NCI-H345 (cell line): Measurements from ENCODE around the gene CNDP2.

ENCODE experiments used
- DNase-seq: peaks from one replicate; lab custom pipeline; 2025; lab: John Stamatoyannopoulos, UW

Gene CNDP2

DNA sequence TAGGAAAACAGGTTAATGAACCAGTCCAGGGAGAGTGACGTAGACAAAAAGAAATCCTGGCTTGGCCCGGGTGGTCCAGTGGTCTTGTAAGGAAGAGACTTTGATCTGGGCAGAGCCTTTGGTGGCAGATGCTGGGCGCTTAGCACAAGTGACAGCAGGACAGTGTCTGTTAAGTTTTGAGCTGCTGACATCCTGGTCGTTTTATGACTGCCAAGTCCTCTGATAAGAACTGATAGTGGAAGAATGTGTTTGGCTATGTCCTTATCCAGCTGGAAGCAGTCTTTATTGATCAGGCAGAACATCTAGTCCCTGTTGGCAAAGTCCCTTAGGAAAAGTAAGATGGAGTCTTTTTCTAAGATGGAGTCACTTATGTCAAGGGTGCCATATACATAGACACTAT, 74.1 kb downstream of the CNDP2 start:
- DNase-seq: no peak

DNA sequence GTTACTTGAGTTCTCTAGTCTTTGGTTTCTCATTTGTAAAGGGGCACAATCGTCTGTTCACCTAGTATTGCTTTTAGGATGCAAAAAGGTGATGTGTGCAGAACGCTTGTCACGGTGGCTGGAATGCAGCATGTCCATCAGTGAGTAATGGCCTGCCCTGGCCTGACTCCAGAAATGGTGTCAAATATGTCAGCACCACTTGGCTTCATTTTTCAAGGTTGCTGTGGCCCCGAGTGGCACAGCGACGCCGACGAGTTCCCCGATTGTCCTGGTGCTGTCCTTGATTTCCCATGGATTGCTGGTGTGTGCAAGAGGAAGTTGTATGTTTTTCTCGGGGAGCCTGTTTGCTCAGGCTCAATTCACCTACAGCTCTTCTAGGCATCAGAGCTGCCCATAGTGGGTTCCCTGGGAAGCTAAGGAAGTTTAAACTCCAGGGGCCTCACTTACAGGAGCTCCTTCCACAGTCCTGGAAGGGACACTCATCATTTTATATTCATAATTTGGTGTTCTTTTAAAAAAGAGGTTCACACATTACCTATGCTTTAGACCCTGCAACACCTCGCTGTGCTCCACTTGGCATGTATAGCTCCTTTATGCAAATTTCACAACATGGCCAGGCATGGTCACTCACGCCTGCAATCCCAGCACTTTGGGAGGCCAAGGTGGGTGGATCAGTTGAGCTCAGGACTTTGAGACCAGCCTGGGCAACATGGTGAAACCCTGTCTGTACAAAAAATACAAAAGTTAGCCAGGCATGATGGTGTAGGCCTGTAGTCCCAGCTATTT, 75.9 kb downstream of the CNDP2 start:
- no peak for DNase-seq

DNA sequence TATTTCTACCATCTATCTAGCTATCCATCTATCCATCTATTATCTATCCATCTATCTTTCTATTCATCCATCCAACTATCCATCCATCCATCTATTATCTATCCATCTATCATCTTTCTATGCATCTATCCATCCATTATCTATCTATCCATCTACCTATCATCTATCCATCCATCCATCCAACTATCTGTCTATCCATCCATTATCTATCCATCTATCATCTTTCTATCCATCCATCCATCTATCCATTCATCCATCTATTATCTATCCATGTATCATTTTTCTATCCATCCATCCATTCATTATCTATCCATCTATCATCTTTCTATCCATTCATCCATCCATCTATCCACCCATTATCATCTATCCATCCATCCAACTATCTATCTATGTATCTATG, 76.9 kb downstream of the CNDP2 start:
- no peak for DNase-seq
